Stimulated activated CD4-positive, alpha-beta T cell treated with anti-CD3 and anti-CD28 coated beads, Interleukin-15, amount 100 ng/mL, for 24 hours (primary cell): Measurements from ENCODE around the gene SPATA22.
"Not testable (repeated sequence)": the region's sequence is repeated elsewhere in the genome, so short reads cannot be mapped to it uniquely, and the experiment has no call there.

ENCODE experiments used
- DNase-seq: peaks from one replicate; pipeline ENCODE4 v3.0.0-alpha.2; 2020

SPATA22 gene, protein sequence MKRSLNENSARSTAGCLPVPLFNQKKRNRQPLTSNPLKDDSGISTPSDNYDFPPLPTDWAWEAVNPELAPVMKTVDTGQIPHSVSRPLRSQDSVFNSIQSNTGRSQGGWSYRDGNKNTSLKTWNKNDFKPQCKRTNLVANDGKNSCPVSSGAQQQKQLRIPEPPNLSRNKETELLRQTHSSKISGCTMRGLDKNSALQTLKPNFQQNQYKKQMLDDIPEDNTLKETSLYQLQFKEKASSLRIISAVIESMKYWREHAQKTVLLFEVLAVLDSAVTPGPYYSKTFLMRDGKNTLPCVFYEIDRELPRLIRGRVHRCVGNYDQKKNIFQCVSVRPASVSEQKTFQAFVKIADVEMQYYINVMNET

DNA sequence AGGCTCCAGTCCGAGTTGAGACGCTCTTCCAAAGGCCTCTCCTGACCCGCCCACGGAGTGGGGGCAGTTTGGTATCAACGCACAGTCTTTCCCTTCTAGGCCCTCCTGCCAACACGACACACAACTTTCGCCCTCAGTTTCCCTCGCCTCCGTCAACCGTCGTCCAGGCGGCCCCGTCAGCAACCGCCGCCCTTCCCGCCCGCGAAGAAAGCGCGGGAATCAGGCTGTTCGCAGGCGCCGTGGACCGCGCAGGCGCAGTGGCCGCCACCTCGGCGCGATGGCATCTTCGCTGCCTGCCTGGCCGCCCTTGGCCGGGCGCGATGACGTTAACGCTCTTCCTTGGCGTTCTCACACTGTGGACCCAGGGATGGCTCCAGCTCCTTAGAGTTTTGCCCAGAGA lies at the start of gene SPATA22:
TSS of gene SPATA22 (minus strand) at position 221 of the 400 bp plus-strand sequence. CDS start 2,494 bp downstream, outside the sequence.
- DNase-seq: no peak

DNA sequence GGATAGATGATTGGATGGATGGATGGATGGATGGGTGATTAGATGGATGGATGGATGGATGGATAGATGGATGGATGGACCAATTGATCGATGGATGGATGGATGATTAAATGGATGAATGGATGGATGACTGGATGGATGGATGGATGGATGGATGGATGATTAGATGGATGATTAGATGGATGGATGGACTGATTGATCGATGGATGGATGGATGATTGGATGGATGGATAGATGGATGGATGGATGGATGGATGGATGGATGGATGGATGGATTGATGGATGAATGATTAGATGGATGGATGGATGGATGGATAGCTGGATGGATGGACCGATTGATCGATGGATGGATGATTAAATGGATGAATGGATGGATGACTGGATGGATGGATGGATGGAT lies 47.9 kb upstream of the SPATA22 start:
- DNase-seq: not testable (repeated sequence)

DNA sequence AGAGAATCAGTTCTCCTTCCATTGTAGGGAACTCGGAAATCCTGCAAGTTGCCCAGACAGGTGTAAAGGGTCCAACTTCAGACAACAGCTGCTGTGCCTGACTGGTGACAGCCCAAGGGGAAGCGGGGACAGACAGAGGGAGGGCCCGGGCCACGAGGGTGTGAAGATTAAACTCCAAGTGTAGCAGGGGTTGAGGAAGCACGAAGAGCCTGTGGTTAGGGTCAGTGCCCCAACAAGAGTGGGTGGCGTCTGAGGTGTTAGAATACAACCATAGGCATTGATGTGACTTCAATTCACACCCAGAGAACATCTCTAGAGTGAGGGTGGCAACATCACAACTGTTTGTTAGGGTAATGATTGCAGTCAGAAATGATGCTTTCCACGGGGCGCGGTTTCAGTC lies 43.3 kb upstream of the SPATA22 start:
- DNase-seq: no peak

DNA sequence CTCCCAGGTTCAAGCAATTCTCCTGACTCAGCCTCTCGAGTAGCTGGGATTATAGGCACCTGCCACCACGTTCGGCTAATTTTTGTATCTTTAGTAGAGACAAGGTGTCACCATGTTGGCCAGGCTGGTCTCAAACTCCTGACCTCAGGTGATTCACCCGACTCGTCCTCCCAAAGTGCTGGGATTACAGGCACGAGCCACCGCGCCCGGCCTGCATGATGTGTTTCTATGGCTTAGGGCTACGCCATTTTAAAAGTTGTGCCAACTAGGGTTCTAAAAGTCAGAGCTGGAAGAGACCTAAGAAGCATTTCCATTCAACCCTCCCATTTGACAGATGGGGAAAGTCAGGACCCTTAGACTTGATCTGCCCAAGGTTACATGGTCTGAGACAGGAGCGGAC lies 42.5 kb upstream of the SPATA22 start:
- DNase-seq: not testable (repeated sequence)

DNA sequence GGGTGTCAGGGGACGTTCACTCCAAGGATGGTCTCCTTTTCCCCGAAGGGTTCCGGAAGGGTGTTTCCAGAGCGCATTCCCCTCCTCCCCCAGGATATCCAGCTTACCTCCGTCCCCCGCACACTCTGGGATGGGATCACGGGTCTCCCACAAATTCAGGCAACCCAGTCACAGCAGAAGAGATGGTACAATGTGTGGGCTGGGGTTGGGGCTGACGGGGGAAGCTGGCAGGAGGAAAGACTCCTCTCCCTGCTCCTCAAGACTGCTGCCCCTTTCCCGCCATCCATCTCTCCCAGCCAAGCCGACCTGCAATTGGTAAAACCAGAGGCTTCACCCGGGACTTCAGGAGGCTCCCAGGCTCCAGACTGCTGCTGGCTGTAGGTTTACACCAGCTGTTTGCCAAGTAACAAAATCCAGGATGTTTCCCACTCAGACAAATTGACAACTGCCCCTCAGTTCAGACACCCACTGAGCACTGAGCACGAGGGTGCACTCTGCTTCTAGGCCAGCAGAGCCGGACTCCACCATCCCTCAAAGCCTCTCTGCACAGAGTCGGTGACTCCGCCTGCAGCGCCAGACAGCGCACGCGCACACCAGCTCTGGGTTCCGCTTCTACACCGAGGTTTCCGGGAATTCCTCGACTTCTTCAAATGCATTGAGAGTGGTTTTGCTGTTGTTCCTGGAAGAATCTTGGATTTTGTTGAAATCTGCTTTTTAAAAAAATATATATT lies 41.9 kb upstream of the SPATA22 start:
- no peak for DNase-seq

DNA sequence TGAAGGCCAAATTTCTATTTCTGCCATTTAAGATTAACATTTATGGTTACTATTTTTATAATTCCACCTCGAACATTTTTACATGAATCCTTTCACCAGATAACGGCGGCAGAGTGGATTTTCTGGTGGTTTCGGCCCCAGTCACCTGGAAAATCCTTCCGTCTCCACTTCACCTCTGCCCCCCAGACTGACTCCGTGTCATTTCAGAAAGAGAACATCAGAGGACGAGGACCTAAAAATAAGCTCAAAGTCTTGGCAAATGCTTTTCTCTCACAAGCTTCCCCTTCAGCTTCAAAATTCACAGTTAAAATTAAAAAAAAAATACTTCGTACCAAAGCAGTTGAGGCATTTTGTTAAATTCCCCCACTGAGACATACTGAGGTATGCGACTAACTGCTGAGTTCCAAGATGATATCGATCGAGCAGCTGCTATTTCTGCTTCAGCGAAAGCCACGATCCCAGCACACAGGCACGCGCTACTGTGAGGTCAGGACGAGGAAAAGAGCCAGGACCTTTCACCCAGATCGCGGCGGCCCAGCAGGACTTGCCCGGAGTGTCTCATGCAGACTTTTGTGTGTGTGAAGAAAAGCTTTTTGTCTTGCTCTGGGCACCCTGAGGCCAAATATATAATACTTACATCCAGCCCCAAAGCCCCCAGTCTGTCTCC lies 41.0 kb upstream of the SPATA22 start:
- no peak for DNase-seq

DNA sequence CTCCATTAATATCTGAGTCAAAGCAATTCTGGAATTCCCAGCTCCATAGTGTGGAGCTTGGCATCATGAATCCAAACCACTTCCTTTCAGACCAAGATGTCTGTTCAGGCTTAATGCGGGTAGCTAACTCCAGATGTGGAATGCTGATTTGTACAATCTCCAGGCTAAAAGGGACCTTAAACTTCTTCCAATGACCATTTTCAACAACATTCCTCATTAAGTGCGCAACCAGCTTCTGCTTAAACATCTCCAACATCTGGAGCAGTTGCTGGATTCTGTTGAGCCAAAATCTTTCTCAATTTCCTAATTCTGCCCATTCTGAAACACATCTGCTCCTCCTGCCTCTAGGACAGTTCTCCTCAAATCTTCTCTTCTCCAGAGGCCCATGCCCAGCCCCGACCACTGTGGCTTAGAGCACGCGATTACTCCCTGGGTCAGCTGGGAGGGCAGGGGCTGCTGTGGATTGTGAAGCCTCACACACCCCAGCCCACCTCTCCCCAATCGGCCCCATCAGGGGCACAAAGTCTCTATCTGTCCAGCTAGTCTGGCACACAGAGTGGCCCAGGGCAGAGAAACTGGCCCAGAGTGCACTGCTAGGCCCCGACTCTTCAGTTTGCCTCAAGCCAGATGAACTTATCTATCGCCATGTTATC lies 40.4 kb upstream of the SPATA22 start:
- no peak for DNase-seq

DNA sequence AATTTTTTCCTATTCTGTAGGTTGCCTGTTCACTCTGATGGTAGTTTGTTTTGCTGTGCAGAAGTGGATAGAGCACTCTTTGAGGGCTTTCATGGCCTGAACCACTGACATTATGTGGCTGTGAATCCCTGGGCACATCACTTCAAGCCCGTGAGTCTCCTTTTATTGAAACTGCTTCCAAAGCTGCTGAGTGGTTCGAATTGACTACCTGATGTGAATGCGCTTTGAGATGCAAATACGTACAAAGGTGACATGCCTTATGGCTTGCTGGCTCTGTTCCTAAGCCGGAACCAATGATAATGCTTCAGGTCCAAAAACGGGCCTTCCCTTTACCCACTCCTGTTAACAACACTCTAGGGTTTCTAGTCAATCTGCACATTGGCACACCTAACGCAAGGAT lies 38.5 kb upstream of the SPATA22 start:
- DNase-seq: no peak

DNA sequence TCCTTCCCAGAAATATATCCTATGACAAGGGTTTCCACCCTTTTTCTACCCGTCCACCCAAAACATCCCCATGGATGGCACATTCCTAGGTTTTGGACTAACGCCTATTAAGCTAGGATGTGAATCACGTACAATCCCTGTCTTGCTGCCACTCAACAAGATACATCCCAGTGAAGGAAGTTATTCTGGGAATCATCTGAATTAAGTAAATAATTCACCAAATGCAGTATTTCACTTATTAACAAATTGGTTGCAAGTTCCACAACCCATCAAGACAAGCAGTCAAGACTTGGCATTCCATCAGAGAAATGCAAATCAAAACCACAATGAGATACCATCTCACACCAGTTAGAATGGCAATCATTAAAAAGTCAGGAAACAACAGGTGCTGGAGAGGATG lies 36.2 kb upstream of the SPATA22 start:
- no peak for DNase-seq

DNA sequence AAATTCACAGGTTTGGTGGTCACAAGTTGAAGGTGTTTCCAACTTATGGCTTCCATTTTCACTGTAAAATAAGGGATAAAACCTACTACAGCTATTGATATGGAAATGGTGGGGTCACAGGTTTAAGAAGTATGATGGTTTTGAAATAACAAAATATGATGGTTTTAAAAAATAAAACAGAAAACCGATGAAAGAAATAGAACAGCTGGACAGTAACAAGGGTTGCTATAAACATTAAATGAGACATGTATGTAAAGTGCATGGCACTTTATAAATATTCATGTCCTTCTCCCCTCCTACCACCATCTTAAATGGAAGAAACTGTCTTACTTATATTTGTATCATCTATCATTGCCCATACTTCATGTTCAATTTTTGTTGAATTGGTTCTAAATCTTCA lies 35.5 kb upstream of the SPATA22 start:
- DNase-seq: no peak

DNA sequence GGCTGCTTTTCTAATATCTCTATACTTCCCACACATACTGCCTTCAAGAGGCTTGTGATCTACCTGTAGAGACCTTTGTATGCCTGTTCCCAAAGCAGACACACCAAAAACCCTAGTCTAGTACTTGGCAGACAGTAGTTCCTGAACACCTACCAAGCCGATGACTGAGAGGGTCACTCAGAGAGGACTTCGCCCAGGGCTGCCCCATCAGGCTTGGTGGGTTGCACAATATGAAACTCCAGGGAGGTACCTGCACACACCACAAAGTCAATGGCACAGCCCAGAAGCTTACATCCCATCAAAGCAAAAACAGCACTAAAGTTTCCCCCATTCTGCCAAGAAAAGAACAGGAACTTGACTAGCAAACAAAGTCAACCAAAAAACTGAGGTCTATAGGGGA lies 34.4 kb upstream of the SPATA22 start:
- no peak for DNase-seq

DNA sequence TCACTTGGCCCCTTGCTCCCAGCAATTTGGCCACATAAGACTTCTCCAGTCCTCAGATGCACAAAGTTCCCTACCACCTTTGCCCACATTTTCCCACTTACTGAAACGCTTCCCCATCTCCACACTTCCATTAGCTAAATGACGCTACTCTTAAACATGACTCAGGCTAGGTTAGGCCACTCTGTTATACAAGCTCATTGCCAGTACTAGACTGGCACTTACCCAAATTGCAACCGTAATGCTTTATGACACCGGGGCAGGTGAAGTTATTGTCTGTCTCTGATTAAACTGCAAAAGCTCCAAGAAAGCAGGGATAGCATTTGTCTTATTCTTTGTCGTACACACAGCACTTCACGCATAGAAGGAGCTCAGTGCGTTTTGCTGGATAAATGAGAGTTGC lies 33.4 kb upstream of the SPATA22 start:
- no peak for DNase-seq

DNA sequence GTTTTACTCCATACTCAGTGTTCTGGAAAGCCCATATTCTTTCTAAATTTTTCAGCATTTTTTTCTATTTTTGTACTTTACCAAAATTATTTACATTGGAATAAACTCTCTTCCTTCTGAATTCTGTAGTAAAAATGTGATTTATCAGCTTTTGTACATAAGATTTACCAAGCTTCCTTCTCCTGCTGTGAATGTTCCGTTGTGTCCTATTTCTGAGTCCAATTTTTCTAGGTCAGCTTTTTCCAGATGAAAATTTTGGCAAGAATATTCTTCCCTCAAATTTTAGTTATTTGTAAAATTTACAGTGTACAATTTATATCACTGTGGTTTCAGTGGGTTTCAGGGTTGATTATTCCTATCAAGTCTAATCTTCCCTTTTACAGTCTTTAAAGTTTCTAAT lies 31.7 kb upstream of the SPATA22 start:
- DNase-seq: no peak

DNA sequence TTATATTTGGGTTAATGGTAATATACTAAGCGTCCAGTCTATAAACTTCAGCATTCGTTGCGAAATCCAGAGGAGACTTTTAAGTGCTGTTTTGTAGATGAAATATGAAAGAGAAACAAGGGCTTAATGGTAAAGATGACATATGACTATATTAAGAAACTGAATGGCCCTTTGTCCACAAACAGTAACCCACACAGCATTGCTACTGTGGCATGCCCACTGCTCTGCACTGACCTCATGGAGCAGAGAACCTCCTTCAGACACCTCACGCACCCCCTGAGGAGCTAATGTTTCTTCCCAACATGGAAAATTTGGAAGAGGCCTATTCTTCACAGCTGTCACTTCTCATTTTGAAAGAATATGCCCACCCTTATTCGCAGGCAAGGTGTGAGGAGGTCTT lies 30.8 kb upstream of the SPATA22 start:
- DNase-seq: no peak

DNA sequence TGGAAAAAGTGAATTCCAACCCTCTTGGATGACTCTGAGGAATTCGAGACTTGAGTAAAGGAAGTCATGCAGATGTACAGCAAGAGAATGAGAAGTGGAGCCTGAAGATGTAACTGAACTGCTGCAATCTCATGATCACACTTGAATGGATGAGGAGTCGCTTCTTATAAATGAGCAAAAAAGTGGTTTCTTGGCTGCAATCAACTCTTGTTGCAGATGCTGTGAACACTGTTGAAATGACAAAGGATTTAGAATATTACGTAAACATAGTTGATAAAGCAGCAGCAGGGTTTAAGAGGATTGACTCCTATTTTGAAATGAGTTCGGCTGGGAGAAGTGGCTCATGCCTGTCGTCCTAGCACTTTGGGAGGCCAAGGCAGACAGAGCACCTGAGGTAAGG lies 29.7 kb upstream of the SPATA22 start:
- DNase-seq: no peak

DNA sequence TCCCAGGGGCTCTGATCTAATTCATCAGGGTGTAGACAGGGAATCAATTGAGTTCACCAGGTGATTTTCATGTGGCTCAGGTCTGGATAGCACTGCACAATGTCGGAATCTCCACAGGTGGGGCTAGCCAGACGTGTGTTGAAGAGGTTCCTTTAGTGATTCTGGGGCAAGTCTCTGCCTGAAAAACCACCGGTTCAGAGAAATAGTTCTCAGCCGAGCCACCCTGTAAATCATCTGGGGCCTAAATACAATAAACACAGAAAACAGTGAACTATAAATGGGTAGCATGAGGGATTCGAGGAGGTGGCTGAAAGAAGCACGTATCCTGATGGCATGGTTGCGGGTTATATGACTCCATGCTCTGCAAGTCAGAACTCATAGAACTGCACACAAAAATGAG lies 25.5 kb upstream of the SPATA22 start:
- no peak for DNase-seq

DNA sequence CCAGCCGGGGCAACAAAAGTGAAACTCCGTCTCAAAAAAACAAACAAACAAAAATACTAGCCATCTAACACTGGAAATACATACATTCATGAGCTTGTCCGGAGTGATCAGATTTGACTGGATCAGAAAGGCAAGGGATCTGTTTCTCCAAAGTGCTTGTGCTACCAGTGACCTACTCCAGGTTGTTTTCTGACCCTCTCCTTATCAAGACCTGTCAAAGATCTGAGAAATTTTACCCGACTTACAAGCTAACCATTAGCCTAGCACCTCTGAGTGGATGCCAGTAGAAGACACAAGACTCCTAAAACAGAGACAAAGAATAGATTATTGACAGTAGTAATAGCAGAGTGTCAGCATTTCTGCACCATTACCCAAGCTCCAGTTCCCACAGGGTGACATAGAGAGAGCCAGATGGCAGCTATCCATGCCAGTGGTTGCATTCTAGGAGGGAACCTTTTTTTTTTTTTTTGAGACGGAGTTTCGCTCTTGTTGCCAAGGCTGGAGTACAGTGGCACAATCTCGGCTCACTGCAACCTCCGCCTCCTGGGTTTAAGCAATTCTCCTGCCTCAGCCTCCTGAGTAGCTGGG lies 14.0 kb upstream of the SPATA22 start:
- no peak for DNase-seq

DNA sequence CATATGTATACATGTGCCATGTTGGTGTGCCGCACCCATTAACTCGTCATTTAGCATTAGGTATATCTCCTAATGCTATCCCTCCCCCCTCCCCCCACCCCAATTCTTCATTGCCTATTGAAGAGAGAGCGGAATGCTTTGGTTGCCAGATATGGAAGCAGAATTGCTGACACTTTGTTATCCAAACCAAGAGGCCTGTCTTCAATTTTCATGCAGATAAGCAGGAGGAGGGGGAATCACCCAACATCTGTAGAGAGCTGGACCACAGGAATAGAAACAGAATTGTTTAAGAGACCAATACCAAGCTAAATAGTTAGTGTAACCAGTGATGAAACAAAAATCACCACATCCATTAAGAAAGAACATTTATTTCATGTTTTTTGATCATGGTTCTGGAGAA lies 11.2 kb upstream of the SPATA22 start:
- no peak for DNase-seq

DNA sequence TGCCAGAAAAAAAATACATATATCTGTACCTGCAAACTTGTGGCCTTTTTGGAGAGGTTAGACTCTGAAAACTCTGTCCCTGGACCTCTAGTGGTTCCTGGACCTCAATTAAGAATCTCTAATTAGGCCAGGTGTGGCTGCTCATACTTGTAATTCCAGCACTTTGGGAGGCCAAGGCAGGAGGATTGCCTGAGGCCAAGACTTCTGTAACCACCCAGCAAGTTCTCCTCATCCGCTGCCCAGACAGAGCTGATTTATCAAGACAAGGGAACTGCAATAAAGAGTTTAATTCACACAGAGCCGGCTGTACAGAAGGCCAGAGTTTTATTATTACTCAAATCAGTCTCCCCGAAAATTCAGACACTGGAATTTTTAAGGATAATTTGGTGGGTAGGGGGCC lies 8.4 kb upstream of the SPATA22 start:
- DNase-seq: no peak

DNA sequence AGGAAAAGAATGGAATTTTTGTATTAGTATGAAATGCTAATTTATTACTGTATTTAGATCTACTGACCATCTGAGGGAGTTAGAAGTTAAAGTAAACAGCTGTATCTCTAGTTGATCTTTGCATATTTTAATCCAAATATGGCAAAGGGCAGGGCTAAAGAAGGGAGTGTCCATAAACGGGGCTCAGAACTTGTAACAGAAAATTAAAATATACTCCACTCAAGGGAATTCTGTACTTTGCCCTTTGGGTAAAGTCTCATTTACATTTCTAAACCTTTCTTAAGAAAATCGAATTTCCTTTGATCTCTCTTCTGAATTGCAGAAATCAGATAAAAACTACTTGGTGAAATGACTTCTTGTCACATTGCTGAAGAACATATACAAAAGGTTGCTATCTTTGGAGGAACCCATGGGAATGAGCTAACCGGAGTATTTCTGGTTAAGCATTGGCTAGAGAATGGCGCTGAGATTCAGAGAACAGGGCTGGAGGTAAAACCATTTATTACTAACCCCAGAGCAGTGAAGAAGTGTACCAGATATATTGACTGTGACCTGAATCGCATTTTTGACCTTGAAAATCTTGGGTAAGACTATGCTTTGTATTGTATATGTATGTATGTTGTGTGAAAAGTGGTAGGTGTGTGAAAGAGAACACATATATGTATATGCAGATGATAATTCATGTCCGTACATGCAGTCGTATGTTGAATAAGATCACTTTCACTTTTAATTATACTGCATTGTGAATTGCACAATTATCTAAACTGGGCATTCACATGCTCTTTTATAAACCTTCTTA lies 4.4 kb upstream of the SPATA22 start, which contains the start of gene ASPA:
TSS of gene ASPA (plus strand) at position 186 of the 799 bp plus-strand sequence. CDS start at position 349, 163 bp downstream.
- DNase-seq: no peak

DNA sequence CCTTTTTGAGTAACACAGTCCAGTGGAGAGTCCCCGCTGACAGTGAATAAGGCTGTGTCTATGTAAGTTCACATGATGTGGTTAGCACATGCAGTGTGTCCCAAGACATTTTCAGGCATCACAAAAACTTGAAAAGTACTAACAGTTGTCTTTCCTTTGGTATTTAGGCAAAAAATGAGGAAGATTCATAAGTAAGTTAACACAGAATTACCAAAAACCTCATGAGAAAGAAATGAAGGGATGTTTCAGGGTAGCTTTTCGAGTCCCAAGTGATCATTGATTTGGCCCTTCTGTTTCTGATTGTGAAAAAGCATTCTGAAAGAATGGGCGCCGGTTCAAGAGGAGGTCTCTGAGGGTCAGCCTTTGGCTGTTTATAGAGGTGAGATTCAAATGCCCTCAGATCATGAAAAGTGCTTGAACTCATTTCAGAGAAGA lies 3.6 kb upstream of the SPATA22 start:
- DNase-seq: no peak

DNA sequence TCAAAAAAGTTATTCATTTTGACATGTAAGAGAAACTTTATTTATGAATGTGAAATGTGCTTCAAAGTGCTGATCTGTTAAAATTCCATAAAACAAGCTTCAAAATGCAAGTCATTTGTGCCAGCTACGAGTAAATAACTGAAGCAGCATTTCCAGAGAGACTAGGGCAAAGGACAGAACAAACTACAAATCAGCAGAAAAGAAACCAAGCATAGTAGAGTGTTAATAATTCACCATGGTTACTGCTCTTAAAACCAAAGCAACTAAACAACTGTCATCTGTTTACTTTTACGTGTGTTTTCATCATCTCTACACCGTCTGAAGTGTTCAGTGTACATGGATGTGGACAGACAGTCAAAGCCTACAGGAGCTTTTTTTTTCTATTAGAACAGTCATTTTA lies 2.6 kb upstream of the SPATA22 start:
- DNase-seq: no peak
